ENCODE measurements around the gene PRPF4.

DNA sequence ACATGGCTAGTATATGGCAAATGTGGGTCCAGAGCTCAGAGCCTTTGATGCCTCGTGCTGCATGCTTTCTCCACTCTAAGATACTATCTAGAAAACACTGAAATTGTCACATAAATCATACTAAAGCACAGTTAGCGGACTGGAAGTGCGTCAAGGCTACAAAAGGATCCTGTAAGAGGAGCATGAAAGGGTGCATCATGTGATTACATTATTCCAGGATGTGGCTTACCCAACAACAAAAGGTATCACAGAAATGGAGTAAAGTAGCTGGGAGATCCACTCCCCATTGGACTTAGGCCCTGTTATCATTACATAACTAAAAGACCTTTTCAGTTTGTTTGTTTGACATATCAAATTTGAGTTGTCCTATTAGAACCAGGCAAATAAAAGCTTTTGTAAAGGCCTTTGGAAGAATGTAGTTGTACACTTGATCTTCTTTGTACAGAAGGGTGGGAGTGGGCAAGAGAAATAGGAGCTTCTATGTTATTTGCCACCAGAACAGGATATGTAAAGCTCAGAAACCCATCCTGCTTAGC, 47.3 kb upstream of the PRPF4 start:
- no peak for TF ChIP-seq POLR2AphosphoS5 (IDR thresholded peaks at IDR 0.05)
- no peak for TF ChIP-seq POLR2A (IDR thresholded peaks at IDR 0.05)
